OCI-LY1 (cell line): Measurements from ENCODE around the gene SERPINB12.

Experiments
- H2AFZ ChIP-seq: fragments of 200-600 bp; sonication (generic), shearing (Covaris generic); 2 replicates; pipeline ENCODE4 v1.6.0; 2014; ENCODE audit warnings: antibody characterized with exemption, mild to moderate bottlenecking, low read length
- H3F3A ChIP-seq: fragments of 200-600 bp; sonication (generic), shearing (Covaris generic); 2 replicates; pipeline ENCODE4 v1.6.0; 2014; ENCODE audit warnings: mild to moderate bottlenecking, antibody characterized with exemption, low read length, moderate library complexity; ENCODE audit not compliant: insufficient read depth
- H3K27ac ChIP-seq: fragments of 200-600 bp; sonication (generic); 2 replicates; pipeline ENCODE4 v1.5.1; 2014; ENCODE audit warnings: low read length, mixed run types, mild to moderate bottlenecking, low read depth; ENCODE audit not compliant: poor library complexity, severe bottlenecking
- H3K27me3 ChIP-seq: fragments of 200-600 bp; sonication (generic); 2 replicates; pipeline ENCODE4 v1.6.0; 2014; ENCODE audit warnings: antibody characterized with exemption, mild to moderate bottlenecking, low read length, moderate library complexity; ENCODE audit not compliant: insufficient read depth
- H3K36me3 ChIP-seq: fragments of 200-600 bp; sonication (generic); 2 replicates; pipeline ENCODE4 v1.6.1; 2014; ENCODE audit warnings: mild to moderate bottlenecking, antibody characterized with exemption, low read length, moderate library complexity, mixed read lengths; ENCODE audit not compliant: insufficient read depth
- H3K4me1 ChIP-seq: fragments of 200-600 bp; sonication (generic); 2 replicates; pipeline ENCODE4 v1.5.1; 2014; ENCODE audit warnings: mild to moderate bottlenecking, low read length, moderate library complexity; ENCODE audit not compliant: insufficient read depth, severe bottlenecking
- H3K4me2 ChIP-seq: fragments of 200-600 bp; sonication (generic), shearing (Covaris generic); 2 replicates; pipeline ENCODE4 v1.6.1; 2014; ENCODE audit warnings: low read length
- H3K4me3 ChIP-seq: fragments of 200-600 bp; sonication (generic); 2 replicates; pipeline ENCODE4 v1.5.1; 2014; ENCODE audit warnings: low read length, low read depth, mild to moderate bottlenecking, mixed read lengths; ENCODE audit not compliant: poor library complexity, severe bottlenecking
- H3K79me2 ChIP-seq: fragments of 200-600 bp; shearing (Covaris generic); 2 replicates; pipeline ENCODE4 v1.6.1; 2016; ENCODE audit warnings: mixed run types, low read length, mixed read lengths; ENCODE audit not compliant: insufficient read depth
- H3K9ac ChIP-seq: fragments of 200-600 bp; sonication (generic), shearing (Covaris generic); 2 replicates; pipeline ENCODE4 v1.6.1; 2014; ENCODE audit warnings: mild to moderate bottlenecking, low read length, mixed read lengths
- H3K9me2 ChIP-seq: fragments of 200-600 bp; sonication (generic), shearing (Covaris generic); 2 replicates; pipeline ENCODE4 v1.6.1; 2014; ENCODE audit warnings: low read depth, mild to moderate bottlenecking, low read length, mixed read lengths
- H3K9me3 ChIP-seq: fragments of 200-600 bp; shearing (Covaris generic); 2 replicates; pipeline ENCODE4 v1.6.1; 2014; ENCODE audit warnings: low read length, mixed read lengths
- H4K20me1 ChIP-seq: fragments of 200-600 bp; sonication (generic), shearing (Covaris generic); 2 replicates; pipeline ENCODE4 v1.6.0; 2016; ENCODE audit warnings: mild to moderate bottlenecking, low read length; ENCODE audit not compliant: insufficient read depth
- CTCF ChIP-seq: fragments of 200-600 bp; sonication (generic), shearing (Covaris generic); IDR thresholded peaks from 2 replicates; pipeline ENCODE4 v1.5.1; 2017; ENCODE audit warnings: mild to moderate bottlenecking, antibody characterized with exemption, low read length, moderate library complexity, mixed read lengths
- EZH2 ChIP-seq: fragments of 200-600 bp; sonication (generic), shearing (Covaris generic); IDR thresholded peaks from 2 replicates; pipeline ENCODE4 v1.8.0; 2017; ENCODE audit warnings: borderline replicate concordance, mixed run types, mild to moderate bottlenecking, antibody characterized with exemption, low read length, moderate library complexity, mixed read lengths

SERPINB12 gene

DNA sequence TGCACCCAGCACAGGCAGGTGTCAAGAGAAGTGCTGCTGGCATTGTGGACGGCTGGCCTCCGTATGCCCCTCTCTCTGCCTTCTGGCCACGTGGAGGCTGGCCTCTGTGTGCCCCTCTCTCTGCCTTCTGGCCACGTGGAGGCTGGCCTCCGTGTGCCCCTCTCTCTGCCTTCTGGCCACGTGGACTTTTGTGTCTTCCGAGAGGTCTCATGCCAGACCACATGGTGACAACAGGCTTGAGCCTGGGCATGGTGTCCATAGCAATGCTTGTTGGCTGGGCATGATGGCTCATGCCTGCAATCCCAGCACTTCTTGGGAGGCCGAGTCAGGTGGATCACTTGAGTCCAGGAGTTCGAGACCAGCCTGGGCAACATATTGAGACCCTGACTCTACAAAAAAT, 25.7 kb downstream of the SERPINB12 start:
- Histone ChIP-seq H3K9ac (no peak overlapping the region), H3K4me1 (peaks cover under 1% of the 10 kb centered on the region), H3K27ac (no peak overlapping the region), H3K4me3 (no peak overlapping the region), H3K27me3 (no peaks in the 10 kb centered on the region), H3K9me2 (no peaks in the 10 kb centered on the region), H3K79me2 (no peaks in the 10 kb centered on the region), H4K20me1 (no peaks in the 10 kb centered on the region), H3K36me3 (no peaks in the 10 kb centered on the region), H3F3A (no peaks in the 10 kb centered on the region), H2AFZ (no peak overlapping the region), H3K4me2 (no peak overlapping the region), H3K9me3 (no peaks in the 10 kb centered on the region)
- no peak for TF ChIP-seq CTCF
- no peak for TF ChIP-seq EZH2

DNA sequence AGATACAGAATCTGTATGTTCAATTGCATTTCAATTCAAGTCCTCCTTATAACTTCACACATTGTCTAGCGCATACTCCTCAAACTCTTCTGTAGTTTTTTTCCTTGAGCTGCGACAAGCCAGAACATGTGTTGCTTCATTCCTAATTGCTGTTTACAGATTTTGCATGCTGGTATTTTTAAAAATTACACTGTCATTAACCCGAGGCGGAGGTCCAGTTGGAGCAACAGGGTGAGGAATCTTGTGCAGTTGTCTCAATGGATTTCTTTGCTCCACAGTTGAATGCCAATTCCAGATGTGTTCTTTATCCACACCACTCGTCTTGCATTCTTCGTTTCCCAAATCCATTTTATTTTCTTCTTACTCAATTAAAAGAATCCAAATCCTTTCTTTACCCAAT, 28.6 kb downstream of the SERPINB12 start:
- H3K27ac ChIP-seq = no peak overlapping the region
- no peak overlapping the region for H3K4me2 ChIP-seq
- TF ChIP-seq EZH2 (no peak), CTCF (no peak)
- H3K9me3 ChIP-seq = no peaks in the 10 kb centered on the region
- H3K36me3 ChIP-seq = no peaks in the 10 kb centered on the region
- H2AFZ ChIP-seq = no peak overlapping the region
- H3F3A ChIP-seq = no peaks in the 10 kb centered on the region
- H3K27me3 ChIP-seq = no peaks in the 10 kb centered on the region
- no peaks in the 10 kb centered on the region for H4K20me1 ChIP-seq
- no peaks in the 10 kb centered on the region for H3K4me1 ChIP-seq
- H3K9me2 ChIP-seq = no peaks in the 10 kb centered on the region
- no peak overlapping the region for H3K9ac ChIP-seq
- H3K4me3 ChIP-seq = no peak overlapping the region
- H3K79me2 ChIP-seq = no peaks in the 10 kb centered on the region

- Histone ChIP-seq H3K4me1 (no peaks in the 10 kb centered on the region), H4K20me1 (no peaks in the 10 kb centered on the region), H2AFZ (no peak overlapping the region), H3K4me2 (no peak overlapping the region), H3K27me3 (no peaks in the 10 kb centered on the region), H3K79me2 (no peaks in the 10 kb centered on the region), H3F3A (no peaks in the 10 kb centered on the region), H3K36me3 (no peaks in the 10 kb centered on the region), H3K4me3 (no peak overlapping the region), H3K9me3 (no peaks in the 10 kb centered on the region), H3K9me2 (no peaks in the 10 kb centered on the region), H3K27ac (no peak overlapping the region), H3K9ac (no peak overlapping the region)
- no peak for TF ChIP-seq CTCF
- no peak for TF ChIP-seq EZH2
These were observed 33.5 kb downstream of the SERPINB12 start for GRCh38 chr18:63575681-63576080.
